Non-pigmented ciliary epithelial cell (primary cell): ENCODE measurements around the gene TIFAB.

ENCODE experiments used
- DNase-seq: peaks from one replicate; pipeline ENCODE4 v3.0.0-alpha.2; 2010; ENCODE audit warnings: low read depth

The TIFAB gene

DNA sequence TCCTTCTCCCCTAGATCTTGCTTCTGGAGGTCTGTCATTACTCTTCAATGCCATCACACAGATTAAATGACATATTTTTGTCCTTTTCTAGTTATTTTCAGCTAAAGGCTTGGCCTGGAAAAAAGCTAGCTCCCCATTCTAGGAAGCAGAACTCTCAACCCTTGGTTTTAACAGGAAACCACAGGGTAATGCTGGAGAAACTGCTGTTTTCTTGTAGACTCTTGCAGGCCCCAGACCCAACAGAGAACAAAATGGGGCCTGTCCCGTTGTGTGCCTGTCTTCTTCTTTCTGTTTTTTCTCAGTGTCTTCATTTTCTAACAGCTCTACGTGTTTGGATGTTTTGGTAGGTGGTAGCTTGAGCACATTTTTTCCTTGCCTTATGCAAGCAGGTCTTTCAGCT, 26.5 kb downstream of the TIFAB start:
- DNase-seq = no peak

DNA sequence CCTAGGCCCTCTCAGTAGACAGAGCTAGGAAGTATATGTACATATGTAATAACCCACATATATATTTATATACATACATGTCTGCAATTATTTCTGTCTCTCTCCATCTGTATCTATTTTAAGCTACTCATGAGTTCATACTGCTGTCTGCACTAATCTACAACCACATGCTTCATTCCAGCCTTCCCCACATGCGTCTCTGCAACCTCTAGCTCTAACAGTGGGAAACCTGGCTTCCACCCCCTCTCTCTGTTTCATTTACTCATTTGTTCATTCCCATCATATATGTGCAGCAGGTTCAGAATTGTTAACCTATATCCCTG, 28.3 kb downstream of the TIFAB start:
- DNase-seq = no peak

DNA sequence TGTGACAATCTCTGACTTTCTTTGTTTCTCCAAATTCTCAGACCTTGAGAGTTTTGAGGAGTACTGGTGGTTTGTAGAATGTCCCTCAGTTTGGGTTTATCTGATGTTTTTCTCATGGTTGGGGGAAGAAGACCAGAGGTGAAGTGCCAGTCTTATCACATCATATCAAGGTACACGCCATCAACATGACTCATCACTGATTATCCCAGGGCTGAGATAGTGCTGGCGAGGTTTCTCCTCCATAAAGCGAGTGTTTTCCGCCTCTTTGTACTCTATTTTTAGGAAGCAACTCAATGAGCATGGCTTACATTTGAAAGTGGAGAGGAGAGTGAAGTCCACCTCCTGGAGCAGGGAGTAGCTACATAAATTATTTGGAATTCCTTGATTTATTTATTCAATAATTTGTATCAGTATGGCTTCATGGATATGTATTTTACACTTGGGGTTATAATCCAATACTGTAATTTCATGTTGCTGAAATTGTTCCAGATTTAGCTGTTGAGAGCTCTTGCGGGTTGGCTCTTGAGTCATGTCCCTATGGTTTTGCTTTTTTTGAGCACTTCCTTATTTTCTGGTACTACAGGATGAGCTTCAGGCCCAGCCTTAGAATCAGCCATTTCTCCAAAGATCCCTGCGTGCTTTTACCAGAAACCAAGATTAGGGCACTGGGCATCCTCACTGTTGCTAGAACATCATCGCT, 28.9 kb downstream of the TIFAB start:
- no peak for DNase-seq

DNA sequence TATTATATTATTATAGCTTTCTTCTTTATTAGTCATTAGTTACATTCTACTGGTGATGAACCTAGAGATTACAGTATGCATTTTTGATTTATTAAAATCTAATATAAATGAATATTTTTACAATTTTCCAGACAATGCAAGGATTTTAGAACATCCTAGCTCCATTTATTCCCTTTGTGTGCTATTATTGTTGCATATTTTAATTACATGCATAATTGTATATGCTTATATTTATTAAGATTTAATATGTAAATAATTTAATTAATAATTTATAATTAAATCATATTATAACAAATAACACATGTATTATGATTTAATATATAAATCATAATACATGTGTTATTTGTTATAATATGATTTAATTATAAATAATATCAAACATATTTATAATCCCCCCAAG, 29.7 kb downstream of the TIFAB start:
- DNase-seq = no peak

DNA sequence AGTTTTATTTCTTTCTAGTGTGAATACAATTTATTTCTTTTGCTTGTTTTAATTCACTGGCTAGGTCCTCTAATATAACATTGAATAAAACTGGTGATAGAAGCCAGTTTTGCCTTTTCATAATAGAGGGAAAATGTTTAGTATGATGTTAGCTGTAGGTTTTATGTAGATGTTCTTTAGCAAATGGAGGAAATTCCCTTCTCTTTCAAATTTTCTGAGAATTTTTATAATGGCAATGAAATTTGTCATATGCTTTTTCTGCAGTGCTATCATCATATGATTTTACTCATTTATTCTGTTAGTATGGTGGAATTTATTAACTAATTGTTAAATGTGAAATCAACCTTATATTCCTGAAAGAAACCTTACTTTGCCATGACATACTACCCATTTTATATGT, 35.1 kb downstream of the TIFAB start:
- DNase-seq = no peak

DNA sequence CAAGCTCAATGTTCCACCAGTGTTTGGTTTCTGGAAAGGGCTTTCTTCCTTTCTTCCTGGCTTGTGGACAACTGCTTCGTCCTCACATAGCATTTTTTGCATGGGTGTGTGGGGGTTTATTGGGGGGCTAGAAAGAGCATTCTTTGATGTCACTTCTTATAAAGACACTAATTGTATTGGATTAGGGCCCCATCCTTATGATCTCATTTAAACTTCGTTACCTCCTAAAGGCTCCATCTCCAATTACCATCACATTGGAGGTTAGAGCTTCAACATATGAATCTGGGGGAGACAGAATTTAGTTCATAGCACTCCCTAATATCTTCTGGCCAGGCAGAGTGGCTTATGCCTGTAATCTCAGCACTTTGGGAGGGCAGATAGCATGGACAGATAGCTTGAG, 47.1 kb downstream of the TIFAB start:
- DNase-seq = no peak

DNA sequence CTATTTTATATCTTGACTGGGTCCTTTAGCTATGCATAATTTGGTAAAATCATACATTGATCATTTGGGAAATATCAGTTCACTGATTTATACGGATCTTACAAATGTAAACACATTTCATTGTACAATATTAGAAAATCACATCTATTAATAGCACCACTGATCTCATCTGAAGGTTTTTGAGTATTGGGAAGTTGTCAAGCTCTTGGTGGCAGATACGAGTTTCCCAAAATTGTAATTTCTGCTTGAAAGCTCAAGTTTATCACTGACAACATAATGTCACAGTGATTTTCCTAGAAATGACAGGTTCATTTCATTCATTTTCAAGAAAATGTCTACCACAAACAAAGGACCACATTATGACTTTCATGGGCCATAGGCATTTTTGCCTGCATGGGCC, 50.1 kb downstream of the TIFAB start:
- no peak for DNase-seq

DNA sequence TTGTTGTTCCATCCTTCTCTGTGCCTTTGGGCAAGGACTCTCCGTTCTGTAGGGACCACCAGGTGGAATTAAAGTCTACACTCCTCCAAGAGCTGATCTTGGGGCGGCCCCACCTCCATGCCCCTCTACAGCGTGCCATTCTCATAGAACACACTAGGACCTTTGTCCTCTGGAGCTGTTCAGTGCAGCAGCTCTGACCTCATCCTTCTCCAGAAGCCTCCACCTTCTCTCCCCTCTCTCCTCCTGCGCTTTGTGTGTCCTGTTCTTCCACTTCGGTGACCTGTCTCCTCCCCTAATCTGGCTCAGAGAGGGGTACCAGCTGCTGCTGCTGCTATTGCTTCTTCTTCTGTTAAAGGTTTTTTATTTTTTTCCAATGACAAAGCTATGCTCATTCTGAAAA, 51.3 kb downstream of the TIFAB start:
- no peak for DNase-seq

DNA sequence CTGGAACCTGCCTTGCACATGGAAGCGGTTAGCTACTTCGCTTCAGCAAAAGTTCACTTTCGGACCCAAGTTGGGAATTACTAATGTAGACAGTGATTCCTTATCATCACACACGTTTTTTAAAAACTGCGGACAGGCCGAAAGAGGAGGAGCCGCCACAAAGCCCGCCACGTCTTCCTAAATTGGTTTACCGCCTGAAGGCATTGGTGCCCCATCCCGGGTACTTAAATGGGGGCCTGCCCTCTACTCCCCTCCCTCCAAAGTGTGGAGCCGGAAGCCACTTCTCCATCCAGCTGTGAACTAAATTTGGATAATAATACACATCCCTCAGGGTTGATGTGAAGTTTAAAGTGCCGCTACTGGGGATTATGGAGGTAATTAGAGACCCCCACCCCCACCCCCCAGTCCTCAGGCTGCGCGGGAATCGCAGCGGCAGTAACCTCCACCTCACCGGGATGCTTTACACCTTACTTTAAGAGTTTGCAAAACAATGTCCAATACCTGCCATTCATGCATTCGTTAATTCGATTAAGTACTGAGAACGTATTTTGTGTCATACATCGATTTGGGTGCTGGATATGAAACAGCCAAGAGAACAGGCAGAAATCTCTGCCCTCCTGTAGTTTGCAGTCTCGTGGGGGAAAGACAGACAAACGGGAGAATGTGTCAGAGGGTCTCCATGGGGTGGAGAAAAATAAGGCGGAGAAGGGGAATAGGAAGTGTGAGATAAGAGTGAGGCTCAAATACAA, 52.2 kb downstream of the TIFAB start:
- DNase-seq = no peak

DNA sequence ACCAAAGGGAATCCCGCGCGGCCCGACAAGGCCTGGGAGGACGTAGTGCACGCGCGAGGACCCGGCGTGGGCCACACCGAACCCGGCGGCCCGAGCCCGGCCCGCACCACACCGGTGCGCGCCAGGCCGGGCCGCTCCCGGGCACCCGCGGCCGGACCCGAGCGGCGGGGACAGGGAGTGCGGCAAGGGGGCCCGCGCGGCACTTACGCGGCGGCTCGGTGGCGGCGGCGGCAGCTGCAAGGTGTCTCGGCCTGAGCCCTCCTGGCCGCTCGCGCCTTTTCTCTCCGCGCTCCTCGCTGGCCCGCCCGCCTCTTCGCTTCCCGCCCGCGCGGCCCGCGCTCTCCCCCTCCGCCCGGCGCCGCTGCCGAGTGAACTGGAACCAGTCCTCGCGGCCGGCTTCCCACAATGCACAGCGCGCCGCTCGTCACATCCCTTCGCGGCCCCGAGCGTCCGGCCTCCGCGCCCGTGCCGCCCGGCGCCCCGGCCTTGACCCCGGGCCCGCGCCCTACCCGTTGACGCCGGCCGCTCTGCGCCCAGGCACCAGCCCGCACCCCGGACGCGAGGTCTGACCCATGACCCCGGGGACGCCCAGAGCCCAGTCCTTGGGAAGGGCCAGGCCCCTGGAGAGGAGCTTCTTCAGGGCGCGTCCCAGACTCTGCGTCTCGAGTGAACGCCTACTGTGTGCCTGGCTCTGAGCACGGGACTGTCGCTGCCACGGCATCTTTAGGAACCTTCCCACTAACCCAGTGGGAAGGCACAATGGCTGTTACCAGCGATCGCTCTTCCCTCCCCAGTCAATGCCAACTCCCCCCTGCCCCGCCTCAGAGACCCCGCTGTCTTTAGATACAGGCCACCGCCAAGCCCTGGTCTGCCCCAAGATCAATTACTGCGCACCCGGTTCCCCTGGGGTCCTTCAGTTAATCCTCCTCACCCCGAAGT, 53.0 kb downstream of the TIFAB start, which contains the start of gene MACROH2A1:
Gene MACROH2A1 (minus strand): TSS at position 377 of the 939 bp plus-strand sequence. CDS start 10,138 bp downstream, outside the sequence.
- no peak for DNase-seq

DNA sequence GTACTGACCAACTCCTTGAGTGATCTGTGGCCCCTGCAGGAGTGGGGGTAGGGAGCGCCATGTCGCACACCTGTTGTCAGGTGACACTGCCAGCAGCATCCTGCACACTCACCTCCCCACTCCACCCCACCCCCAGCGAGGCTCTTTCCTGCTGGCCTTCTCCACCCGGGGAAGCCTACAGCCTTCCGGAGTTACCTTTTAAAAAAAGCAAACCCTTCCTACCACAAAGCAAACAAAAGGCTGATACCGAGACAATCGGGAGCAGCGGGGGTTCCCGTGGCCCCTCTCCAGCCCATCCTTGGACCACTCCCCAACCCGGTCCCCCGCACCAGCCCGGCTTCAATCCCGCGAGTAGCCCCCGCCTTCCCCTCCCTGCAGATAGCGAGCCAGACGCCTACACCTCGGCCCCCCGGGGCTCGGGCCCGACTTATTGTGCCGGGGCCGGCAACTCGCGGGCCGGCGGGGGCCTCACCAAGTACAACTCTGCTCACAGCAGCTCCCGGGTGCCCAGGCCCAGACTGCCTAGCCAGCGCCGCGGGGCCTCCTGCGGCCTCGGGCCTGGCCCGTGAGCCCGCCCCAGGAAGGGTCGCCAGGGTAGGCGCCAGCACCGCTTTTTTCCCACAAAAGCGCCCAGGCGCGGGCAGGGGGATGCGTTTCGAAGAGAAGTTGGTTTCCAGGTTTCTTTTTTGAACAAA, 53.8 kb downstream of the TIFAB start:
- DNase-seq = no peak
